Naive thymus-derived CD4-positive, alpha-beta T cell (primary cell): ENCODE results near the gene VAMP5. TPM values are rescaled to one million over a fixed set of nuclear protein-coding genes. Genes with fewer than 3 reads are reported as not detected.
"Not testable (repeated sequence)": the region's sequence is repeated elsewhere in the genome, so short reads cannot be mapped to it uniquely, and the experiment has no call there.

Source experiments
- ATAC-seq: fragments of 150-1000 bp; cut with Tn5 transposase; 2 replicates; pipeline ENCODE4 v1.10.0; 2021; ENCODE audit warnings: mild to moderate bottlenecking, moderate library complexity
- CTCF ChIA-PET: fragments of 350-600 bp; sonication (Branson Sonifier 250); formaldehyde crosslinking; loops from one replicate; lab custom pipeline; 2021; ENCODE audit warnings: antibody characterized with exemption; lab: Charles Lee
- POLR2A ChIA-PET: fragments of 350-600 bp; sonication (Branson Sonifier 250); formaldehyde crosslinking; loops from one replicate; lab custom pipeline; 2021; ENCODE audit warnings: antibody characterized with exemption, inconsistent platforms; lab: Charles Lee
- DNase-seq, 9 donors: peaks; one replicate each; pipeline versions ENCODE4 v3.0.0 to v3.0.0-alpha.2; 2020 to 2022; ENCODE audit warnings: mixed read lengths in 1 of 9
- H3K27ac ChIP-seq: one replicate; pipeline ENCODE4 v1.7.0; 2013; ENCODE audit warnings: mild to moderate bottlenecking, low read depth, low read length, moderate library complexity
- H3K27me3 ChIP-seq, 2 donors: one replicate each; pipeline ENCODE4 v1.7.0; 2013; ENCODE audit warnings: low read length in 2 of 2, mild to moderate bottlenecking in 2 of 2, moderate library complexity in 2 of 2; ENCODE audit not compliant: control insufficient read depth in 2 of 2, insufficient read depth in 2 of 2
- H3K36me3 ChIP-seq, 3 experiments: 1 replicate in 2 of 3; 2 replicates in 1 of 3; pipeline ENCODE4 v1.7.0; 2013; ENCODE audit warnings: low read length in 3 of 3, mild to moderate bottlenecking in 3 of 3, moderate library complexity in 1 of 3; ENCODE audit not compliant: insufficient read depth in 3 of 3, control insufficient read depth in 2 of 3
- H3K4me1 ChIP-seq, 2 donors: one replicate each; pipeline ENCODE4 v1.7.0; 2013; ENCODE audit warnings: low read length in 2 of 2, mild to moderate bottlenecking in 2 of 2, moderate library complexity in 1 of 2; ENCODE audit not compliant: control insufficient read depth in 2 of 2, insufficient read depth in 2 of 2
- H3K4me3 ChIP-seq: 2 replicates; pipeline ENCODE4 v1.7.0; 2013; ENCODE audit warnings: mild to moderate bottlenecking, low read length
- H3K9me3 ChIP-seq, 3 experiments: 1 replicate in 2 of 3; 2 replicates in 1 of 3; pipeline ENCODE4 v1.7.0; 2013; ENCODE audit warnings: low read length in 3 of 3; ENCODE audit not compliant: control insufficient read depth in 2 of 3
- H3K27ac Mint-ChIP-seq, 9 donors: one replicate each; pipeline ENCODE4 v1.8.0; 2020 to 2022; ENCODE audit warnings: mixed read lengths in 9 of 9, mild to moderate bottlenecking in 8 of 9, moderate library complexity in 5 of 9, inconsistent platforms in 2 of 9
- H3K27me3 Mint-ChIP-seq, 5 donors: one replicate each; pipeline ENCODE4 v1.8.0; 2021 to 2022; ENCODE audit warnings: mixed read lengths in 5 of 5, mild to moderate bottlenecking in 1 of 5
- H3K36me3 Mint-ChIP-seq, 5 donors: one replicate each; pipeline ENCODE4 v1.8.0; 2020 to 2022; ENCODE audit warnings: mixed read lengths in 5 of 5, mild to moderate bottlenecking in 3 of 5, inconsistent platforms in 1 of 5
- H3K4me1 Mint-ChIP-seq, 7 donors: one replicate each; pipeline ENCODE4 v1.8.0; 2020 to 2022; ENCODE audit warnings: mixed read lengths in 7 of 7, mild to moderate bottlenecking in 3 of 7, inconsistent platforms in 1 of 7
- H3K4me3 Mint-ChIP-seq, 10 donors: one replicate each; pipeline ENCODE4 v1.8.0; 2020 to 2022; ENCODE audit warnings: mild to moderate bottlenecking in 10 of 10, mixed read lengths in 10 of 10, moderate library complexity in 6 of 10, inconsistent platforms in 2 of 10
- H3K9me3 Mint-ChIP-seq, 11 donors: one replicate each; pipeline ENCODE4 v1.8.0; 2020 to 2022; ENCODE audit warnings: mixed read lengths in 11 of 11, mild to moderate bottlenecking in 4 of 11, inconsistent platforms in 1 of 11, moderate library complexity in 1 of 11
- intact Hi-C, 2 donors: fragments of 100-400 bp; cut with micrococcal nuclease; formaldehyde crosslinking; loops; one replicate each; pipeline ENCODE4 v1.15.1; 2023
- polyA plus RNA-seq, 2 donors: library from polyadenylated mRNA; unstranded; fragments of 300-500 nt; fragmentation: Illumina TruSeq; gene quantifications; one replicate each; pipeline ENCODE4 v1.2.3, GENCODE V29; 2021
- total RNA-seq, 6 experiments: library from RNA in 5 of 6; stranded (reverse) in 5 of 6; gene quantifications; 1 replicate in 5 of 6; 2 replicates in 1 of 6; pipeline ENCODE4 v1.2.3 and lab custom pipeline; 2021 to 2026

VAMP5 gene
- total and polyA plus RNA-seq, 7 experiments from 2014 or later: 25.6 to 121 (median 37.0) TPM

GRCh38 chr2:85615413-85615728 lies 31.1 kb downstream of the VAMP5 start:
- H3K36me3 Mint-ChIP-seq: peaks cover 0 to 6% (median 3%) of the 10 kb centered on the region in 5 donors
- H3K27me3 ChIP-seq: no peaks in the 10 kb centered on the region
- ChIA-PET POLR2A (interaction anchor here (1.0 to 3.9 kb wide), 12 partner anchors 11 to 288 kb away, joined by 3 to 19 read pairs (median 6); partner anchors contain the start of genes ELMOD3, GGCX, MAT2A and RETSAT), CTCF (no interaction called here)
- peak overlapping the region in 7 of 9 donors; percentile 91 to 98 (median 94) for H3K27ac Mint-ChIP-seq
- ATAC-seq (no peak), DNase-seq (no peak)
- H3K4me1 ChIP-seq: peaks cover 18 to 25% of the 10 kb centered on the region in 2 donors
- no peaks in the 10 kb centered on the region for H3K9me3 ChIP-seq
- intact Hi-C loops: loop anchor here (5.0 to 10.0 kb wide), 5 partner anchors 272 to 829 kb away; partner anchors contain the start of genes POLR1A (in 2 of the 2), PTCD3 (in 2 of the 2), IMMT (in 1 of the 2) and KDM3A (in 1 of the 2)
- peaks cover 0 to 22% (median 0%) of the 10 kb centered on the region in 3 experiments for H3K36me3 ChIP-seq
- peak overlapping the region in 4 of 10 donors; percentile 39 to 98 (median 94) for H3K4me3 Mint-ChIP-seq
- no peak overlapping the region for H3K4me3 ChIP-seq
- H3K9me3 Mint-ChIP-seq: no peaks in the 10 kb centered on the region
- peaks cover 14 to 43% (median 34%) of the 10 kb centered on the region in 7 donors for H3K4me1 Mint-ChIP-seq
- peak overlapping the region; percentile 87 for H3K27ac ChIP-seq
- no peaks in the 10 kb centered on the region for H3K27me3 Mint-ChIP-seq

- POLR2A ChIA-PET: interaction anchor here (0.7 to 3.9 kb wide), 4 partner anchors 23 to 291 kb away, joined by 3 to 17 read pairs (median 5); partner anchors contain the start of genes MAT2A and RNF181
- H3K9me3 Mint-ChIP-seq, H3K27me3 ChIP-seq, DNase-seq, CTCF ChIA-PET, H3K27me3 Mint-ChIP-seq, H3K9me3 ChIP-seq, ATAC-seq: not testable (repeated sequence)
- Histone ChIP-seq H3K4me3 (peak overlapping the region; percentile 99), H3K4me1 (peaks cover 12 to 15% of the 10 kb centered on the region in 2 donors), H3K27ac (peak overlapping the region; percentile 6), H3K36me3 (peaks cover 2 to 30% (median 3%) of the 10 kb centered on the region in 3 experiments)
- H3K4me1 Mint-ChIP-seq: peaks cover 11 to 37% (median 30%) of the 10 kb centered on the region in 7 donors
- peak overlapping the region; percentile 93 to 98 (median 95) for H3K4me3 Mint-ChIP-seq
- peak overlapping the region in 6 of 9 donors; percentile 22 to 94 (median 65) for H3K27ac Mint-ChIP-seq
- intact Hi-C loops: loop anchor here (2.0 to 10.0 kb wide), 9 partner anchors 57 to 827 kb away; partner anchors contain the start of genes POLR1A (in 2 of the 2), PTCD3 (in 2 of the 2), ELMOD3 (in 1 of the 2) and GGCX (in 1 of the 2)
- peaks cover under 1 to 13% (median 10%) of the 10 kb centered on the region in 5 donors for H3K36me3 Mint-ChIP-seq
These were observed 33.5 kb downstream of the VAMP5 start for GRCh38 chr2:85617723-85618122.

DNA sequence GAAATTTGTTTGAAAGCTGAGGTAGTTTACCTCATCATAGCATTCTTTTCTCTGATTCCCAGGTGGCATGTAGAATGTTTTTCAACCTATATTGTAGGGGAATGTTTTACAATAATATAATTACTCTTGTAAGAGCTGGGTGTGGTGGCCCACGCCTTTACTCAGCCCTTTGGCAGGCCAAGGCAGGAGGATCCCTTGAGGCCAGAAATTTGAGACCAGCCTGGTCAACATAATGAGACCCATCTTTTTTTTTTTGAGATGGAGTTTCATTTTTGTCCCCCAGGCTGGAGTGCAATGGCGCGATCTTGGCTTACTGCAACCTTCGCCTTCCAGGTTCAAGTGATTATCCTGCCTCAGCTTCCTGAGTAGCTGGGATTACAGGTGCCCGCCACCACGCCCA lies 35.4 kb downstream of the VAMP5 start:
- intact Hi-C loops: loop anchor here (5.0 to 10.0 kb wide), 5 partner anchors 268 to 825 kb away; partner anchors contain the start of genes POLR1A (in 2 of the 2), PTCD3 (in 2 of the 2), IMMT (in 1 of the 2) and KDM3A (in 1 of the 2)
- DNase-seq: no peak
- H3K36me3 ChIP-seq: peaks cover 15 to 47% (median 18%) of the 10 kb centered on the region in 3 experiments

GRCh38 chr2:85621338-85621737 lies 37.1 kb downstream of the VAMP5 start:
- Mint-ChIP-seq H3K27ac (peak overlapping the region in 2 of 9 donors; percentile 43 to 64), H3K4me3 (peak overlapping the region in 1 of 10 donors; percentile 53), H3K27me3 (no peaks in the 10 kb centered on the region), H3K4me1 (peaks cover 11 to 33% (median 23%) of the 10 kb centered on the region in 7 donors), H3K36me3 (peaks cover 7 to 38% (median 23%) of the 10 kb centered on the region in 5 donors), H3K9me3 (no peaks in the 10 kb centered on the region)
- no peaks in the 10 kb centered on the region for H3K27me3 ChIP-seq
- ATAC-seq (no peak), DNase-seq (no peak)
- peaks cover 12% of the 10 kb centered on the region in 2 donors for H3K4me1 ChIP-seq
- no peak overlapping the region for H3K27ac ChIP-seq
- ChIA-PET CTCF (interaction anchor here (0.6 kb wide), 1 partner anchor 56 kb away, joined by 7 read pairs; no protein-coding TSS in a partner anchor), POLR2A (interaction anchor here (0.8 to 1.0 kb wide), 2 partner anchors 12 to 19 kb away, joined by 3 to 6 read pairs; partner anchors contain the start of gene TMEM150A)
- intact Hi-C loops: no loop called here
- no peaks in the 10 kb centered on the region for H3K9me3 ChIP-seq
- H3K4me3 ChIP-seq: no peak overlapping the region
- H3K36me3 ChIP-seq: peaks cover 15 to 60% (median 20%) of the 10 kb centered on the region in 3 experiments

More for the DNA sequence above, 35.4 kb downstream of the VAMP5 start:
- H3K4me3 Mint-ChIP-seq: no peak overlapping the region
- H3K4me1 ChIP-seq: peaks cover 12 to 15% of the 10 kb centered on the region in 2 donors
- no peak for ATAC-seq
- no peaks in the 10 kb centered on the region for H3K27me3 Mint-ChIP-seq
- POLR2A ChIA-PET: interaction anchor here (1.1 kb wide), 1 partner anchor 8 kb away, joined by 6 read pairs; the partner anchor contains the start of gene C2orf68
- no peaks in the 10 kb centered on the region for H3K27me3 ChIP-seq
- no peaks in the 10 kb centered on the region for H3K9me3 ChIP-seq
- H3K4me1 Mint-ChIP-seq: peaks cover 11 to 38% (median 32%) of the 10 kb centered on the region in 7 donors
- CTCF ChIA-PET: interaction anchor here (0.6 to 1.5 kb wide), 4 partner anchors 16 to 251 kb away, joined by 3 to 6 read pairs (median 3); no protein-coding TSS in a partner anchor
- peaks cover 3 to 27% (median 19%) of the 10 kb centered on the region in 5 donors for H3K36me3 Mint-ChIP-seq
- H3K4me3 ChIP-seq: no peak overlapping the region
- no peak overlapping the region for H3K27ac Mint-ChIP-seq
- H3K9me3 Mint-ChIP-seq: no peaks in the 10 kb centered on the region
- H3K27ac ChIP-seq: no peak overlapping the region

GRCh38 chr2:85623991-85624390 lies 39.8 kb downstream of the VAMP5 start:
- ATAC-seq: no peak
- H3K4me1 ChIP-seq: no peaks in the 10 kb centered on the region
- Mint-ChIP-seq H3K36me3 (peaks cover 7 to 46% (median 25%) of the 10 kb centered on the region in 5 donors), H3K9me3 (no peaks in the 10 kb centered on the region), H3K4me3 (no peak overlapping the region), H3K27me3 (no peaks in the 10 kb centered on the region), H3K4me1 (peaks cover 3 to 22% (median 16%) of the 10 kb centered on the region in 7 donors), H3K27ac (peak overlapping the region in 2 of 9 donors; percentile 22 to 33)
- ChIA-PET CTCF (no interaction called here), POLR2A (no interaction called here)
- no peak for DNase-seq
- H3K4me3 ChIP-seq: no peak overlapping the region
- intact Hi-C loops: no loop called here
- peaks cover 18 to 81% (median 20%) of the 10 kb centered on the region in 3 experiments for H3K36me3 ChIP-seq
- no peak overlapping the region for H3K27ac ChIP-seq
- no peaks in the 10 kb centered on the region for H3K27me3 ChIP-seq
- H3K9me3 ChIP-seq: no peaks in the 10 kb centered on the region

- H3K4me1 ChIP-seq: no peaks in the 10 kb centered on the region
- H3K9me3 ChIP-seq: no peaks in the 10 kb centered on the region
- no peaks in the 10 kb centered on the region for H3K27me3 ChIP-seq
- CTCF ChIA-PET: interaction anchor here (2.6 kb wide), 1 partner anchor 9 kb away, joined by 9 read pairs; no protein-coding TSS in a partner anchor
- POLR2A ChIA-PET: no interaction called here
- intact Hi-C loops: no loop called here
- Mint-ChIP-seq H3K4me1 (peaks cover 0 to 20% (median 8%) of the 10 kb centered on the region in 7 donors), H3K4me3 (peak overlapping the region in 1 of 10 donors; percentile 40), H3K27me3 (no peaks in the 10 kb centered on the region), H3K36me3 (peaks cover 4 to 55% (median 17%) of the 10 kb centered on the region in 5 donors), H3K9me3 (no peaks in the 10 kb centered on the region), H3K27ac (peak overlapping the region in 5 of 9 donors; percentile 48 to 83 (median 70))
- no peak overlapping the region for H3K27ac ChIP-seq
- DNase-seq (peak in 1 of 9 donors; percentile 4), ATAC-seq (peak; percentile 56)
- H3K36me3 ChIP-seq: peaks cover 21 to 91% (median 22%) of the 10 kb centered on the region in 3 experiments
- no peak overlapping the region for H3K4me3 ChIP-seq
These were observed 44.4 kb downstream of the VAMP5 start for GRCh38 chr2:85628658-85629057.
